Measurements from ENCODE around the gene ZFYVE26.

- TF ChIP-seq CTCF (conservative IDR thresholded peaks at IDR 0.05; ENCODE audit: low read depth, low read length) (no peak), EZH2 (IDR thresholded peaks at IDR 0.05; ENCODE audit: borderline replicate concordance, low read depth, low read length, poor library complexity, severe bottlenecking) (no peak)
Measured at GRCh38 chr14:67863223-67863622, 46.8 kb upstream of the ZFYVE26 start.

All from A673 (cell line).